Heart left ventricle (tissue), 16 donors: ENCODE results near the gene HSPB9. TPM values are rescaled to one million over a fixed set of nuclear protein-coding genes. Genes with fewer than 3 reads are reported as not detected.
A peak's percentile ranks its signal among the peaks of the same experiment; 100 is the strongest.

ENCODE experiments used
- ATAC-seq, 4 donors: fragments of 200-7000 bp; cut with Tn5 transposase; one replicate each; pipeline ENCODE4 v1.9.1; 2020 to 2022; ENCODE audit warnings: moderate library complexity in 4 of 4, mild to moderate bottlenecking in 3 of 4, moderate number of reproducible peaks in 1 of 4
- DNase-seq, 5 donors: peaks; one replicate each; pipeline ENCODE4 v3.0.0-alpha.2; 2020
- H3K27ac ChIP-seq, 12 donors: fragments of 200-600 bp; sonication (generic) in 4 of 12; one replicate each; pipeline versions ENCODE4 v1.5.0 to v1.8.0; 2016 to 2022; ENCODE audit warnings: mild to moderate bottlenecking in 2 of 12
- H3K27me3 ChIP-seq, 9 donors: fragments of 200-600 bp; sonication (generic) in 2 of 9; one replicate each; pipeline versions ENCODE4 v1.5.1 to v1.8.0; 2016 to 2022; ENCODE audit warnings: mild to moderate bottlenecking in 3 of 9
- H3K36me3 ChIP-seq, 9 donors: fragments of 200-600 bp; sonication (generic) in 2 of 9; one replicate each; pipeline versions ENCODE4 v1.5.0 to v1.8.0; 2018 to 2022; ENCODE audit warnings: mild to moderate bottlenecking in 2 of 9
- H3K4me1 ChIP-seq, 12 donors: fragments of 200-600 bp; sonication (generic) in 4 of 12; one replicate each; pipeline versions ENCODE4 v1.5.0 to v1.8.0; 2016 to 2022; ENCODE audit warnings: mild to moderate bottlenecking in 3 of 12
- H3K4me3 ChIP-seq, 12 donors: fragments of 200-600 bp; sonication (generic) in 4 of 12; one replicate each; pipeline versions ENCODE4 v1.5.0 to v1.8.0; 2017 to 2022; ENCODE audit warnings: mild to moderate bottlenecking in 9 of 12, moderate library complexity in 4 of 12
- H3K9me3 ChIP-seq, 12 donors: fragments of 200-600 bp; sonication (generic) in 4 of 12; one replicate each; pipeline versions ENCODE4 v1.5.0 to v1.8.0; 2016 to 2022; ENCODE audit warnings: mild to moderate bottlenecking in 1 of 12
- CTCF ChIP-seq, 12 donors: fragments of 200-600 bp; sonication (generic) in 4 of 12; IDR thresholded peaks; one replicate each; pipeline versions ENCODE4 v1.5.0 to v1.8.0; 2018 to 2022; ENCODE audit warnings: antibody characterized with exemption in 12 of 12, mild to moderate bottlenecking in 5 of 12
- POLR2A ChIP-seq, 2 donors: fragments of 450-650 bp; IDR thresholded peaks; one replicate each; pipeline ENCODE4 v1.6.1; 2017; ENCODE audit warnings: antibody characterized with exemption in 2 of 2, mild to moderate bottlenecking in 2 of 2, moderate library complexity in 2 of 2
- whole genome bisulfite sequencing, 4 donors: extraction: QIAGEN DNeasy Blood & Tissue Kit in 2 of 4; methylation state at CpG; one replicate each; pipeline versions ENCODE4 v1.1.5 to v1.1.7; 2013 to 2018; 5-methylcytosine and 5-hydroxymethylcytosine counted together
- intact Hi-C, 10 donors: fragments of 100-400 bp; cut with DNase I; formaldehyde crosslinking; loops; one replicate each; pipeline versions ENCODE4 v1.11.1 to v1.14.2; 2022
- polyA plus RNA-seq, 2 donors: library from polyadenylated mRNA; stranded (reverse); fragments of 200-250 nt; gene quantifications; one replicate each; pipeline ENCODE4 v1.2.3, GENCODE V29; 2013
- total RNA-seq, 9 donors: library from RNA; depleted of rRNA in 2 of 9; stranded (reverse); fragments of >200 nt in 2 of 9; fragmentation: NEBNext Ultra II Directional in 3 of 9; extraction: Animal tissue kit (Norgen Biotek cat#: 25700) in 3 of 9; gene quantifications; one replicate each; pipeline versions ENCODE4 v1.1.0 to v1.2.4, GENCODE V29; 2016 to 2023
- donor health status: ischemic (EF 13 %, LVEDD 7.1; RV severe dilation, severe dysfunction).
- donor health status: healthy with polysubstance abuse.
- donor health status: DM: no; HTN: yes; CAD: no.
- donor health status: DM: no; HTN: no; CAD: no.
- donor health status: ischemic (EF 25% LVEDD 6.9; RV normal size, moderate dysfunction).
- donor health status: ischemic (EF 25% LVEDD 5.7; RV mildly dilated, moderate dysfunction).
- donor health status: healthy.
- donor health status: DM: yes; HTN: yes; CAD: no.
- donor health status: ischemic (EF 35%, LVEDD 5.7; RV mildly dilated, moderate dysfunction).
- donor health status: nonischemic (EF 11% LVEDD 7.7; RV severe dilation, severe dysfunction).
- donor health status: DM: yes; HTN: yes; CAD: no.
- donor health status: PGD.
- donor health status: ischemic (EF 29% LVEDD 5.4; RV normal size, mild dysfunction).
- donor health status: nonischemic (EF 23%, LVEDD 6.1; RV moderate dilation, normal function).

Gene HSPB9
- total and polyA plus RNA-seq, 11 donors, result not detected

GRCh38 chr17:42116705-42117396, 5.8 kb upstream of the HSPB9 start:
- ATAC-seq, result peak; percentile 19 to 45 (median 32)
- Histone ChIP-seq H3K27ac (no peak overlapping the region), H3K27me3 (no peaks in the 10 kb centered on the region), H3K4me1 (peaks cover 0 to 35% (median 22%) of the 10 kb centered on the region in 12 donors), H3K36me3 (peaks cover 0 to 55% (median 22%) of the 10 kb centered on the region in 9 donors), H3K4me3 (no peak overlapping the region), H3K9me3 (no peaks in the 10 kb centered on the region)
- TF ChIP-seq POLR2A (IDR thresholded peaks at IDR 0.05) (no peak), CTCF (IDR thresholded peaks at IDR 0.05) (peak; percentile 74 to 85 (median 82))
- peak; percentile 79 to 84 (median 83) for DNase-seq
- WGBS, 4 donors, result 35 to 38% (median 36%) methylated on average over 18 of the region's 18 CpGs
- intact Hi-C loops, result loop anchor here (1.0 to 10.0 kb wide), 14 partner anchors 50 to 156 kb away; partner anchors contain the start of genes KCNH4 (in 3 of the 10) and CNP (in 1 of the 10)

GRCh38 chr17:42117397-42118125, 5.0 kb upstream of the HSPB9 start:
- peak in 1 of 5 donors; percentile 61 for DNase-seq
- peaks cover 0 to 37% (median 21%) of the 10 kb centered on the region in 12 donors for H3K4me1 ChIP-seq
- intact Hi-C loops, result loop anchor here (2.0 to 10.0 kb wide), 11 partner anchors 50 to 157 kb away; partner anchors contain the start of genes KCNH4 (in 4 of the 10) and CNP (in 1 of the 10)
- no peak for ATAC-seq
- H3K27ac ChIP-seq, result no peak overlapping the region
- H3K36me3 ChIP-seq, result peaks cover 0 to 55% (median 22%) of the 10 kb centered on the region in 9 donors
- no peak overlapping the region for H3K4me3 ChIP-seq
- H3K9me3 ChIP-seq, result no peaks in the 10 kb centered on the region
- WGBS, 4 donors, result 79 to 84% (median 80%) methylated on average over 16 to 30 of the region's 30 CpGs
- H3K27me3 ChIP-seq, result no peaks in the 10 kb centered on the region
- TF ChIP-seq POLR2A (IDR thresholded peaks at IDR 0.05), result no peak
- TF ChIP-seq CTCF (IDR thresholded peaks at IDR 0.05), result no peak

GRCh38 chr17:42118126-42118510, 4.5 kb upstream of the HSPB9 start:
- intact Hi-C loops, result loop anchor here (2.0 to 10.0 kb wide), 7 partner anchors 51 to 156 kb away; partner anchors contain the start of gene KCNH4 (in 3 of the 10)
- no peak for TF ChIP-seq CTCF (IDR thresholded peaks at IDR 0.05)
- no peak for TF ChIP-seq POLR2A (IDR thresholded peaks at IDR 0.05)
- Histone ChIP-seq H3K27me3 (no peaks in the 10 kb centered on the region), H3K36me3 (peaks cover 0 to 55% (median 22%) of the 10 kb centered on the region in 9 donors), H3K4me3 (no peak overlapping the region), H3K4me1 (peaks cover 0 to 32% (median 16%) of the 10 kb centered on the region in 12 donors), H3K27ac (no peak overlapping the region), H3K9me3 (no peaks in the 10 kb centered on the region)
- 87 to 96% (median 92%) methylated on average over 4 of the region's 4 CpGs for WGBS, 4 donors
- DNase-seq (peak in 1 of 5 donors; percentile 45), ATAC-seq (no peak)

GRCh38 chr17:42118545-42118944, 4.1 kb upstream of the HSPB9 start:
- H3K36me3 ChIP-seq, result peaks cover 0 to 52% (median 22%) of the 10 kb centered on the region in 9 donors

More at GRCh38 chr17:42118545-42118944, 4.1 kb upstream of the HSPB9 start:
- intact Hi-C loops, result loop anchor here (2.0 to 10.0 kb wide), 7 partner anchors 51 to 156 kb away; partner anchors contain the start of gene KCNH4 (in 3 of the 10)
- TF ChIP-seq POLR2A (IDR thresholded peaks at IDR 0.05), result no peak
- peak in 11 of 12 donors; percentile 18 to 49 (median 35) for TF ChIP-seq CTCF (IDR thresholded peaks at IDR 0.05)
- ATAC-seq (no peak), DNase-seq (no peak)
- H3K27me3 ChIP-seq, result no peaks in the 10 kb centered on the region
- H3K4me3 ChIP-seq, result no peak overlapping the region
- H3K4me1 ChIP-seq, result peaks cover 0 to 29% (median 16%) of the 10 kb centered on the region in 12 donors
- no peak overlapping the region for H3K27ac ChIP-seq
- 74 to 89% (median 81%) methylated on average over 2 of the region's 2 CpGs for WGBS, 4 donors
- H3K9me3 ChIP-seq, result no peaks in the 10 kb centered on the region
